HEK293 (cell line): ENCODE results near the gene ARL2BP.

ENCODE experiments used
- CTCF ChIP-seq: fragments of 450-650 bp; formaldehyde crosslinking; IDR thresholded peaks from 2 replicates; pipeline ENCODE4 v1.5.1; 2016; ENCODE audit warnings: missing biosample characterization, missing genetic modification characterization
- ELK4 ChIP-seq: IDR thresholded peaks from 2 replicates; pipeline ENCODE4 v1.6.1; 2011; ENCODE audit warnings: mild to moderate bottlenecking, low read depth, low read length, borderline replicate concordance
- REST ChIP-seq: fragments of 450-650 bp; formaldehyde crosslinking; IDR thresholded peaks from 2 replicates; pipeline ENCODE4 v1.5.1; 2016; ENCODE audit warnings: missing biosample characterization, missing genetic modification characterization
- SALL2 ChIP-seq: fragments of 450-650 bp; formaldehyde crosslinking; IDR thresholded peaks from 2 replicates; pipeline ENCODE4 v1.5.0; 2017; ENCODE audit warnings: missing biosample characterization, mild to moderate bottlenecking, missing genetic modification characterization, borderline replicate concordance
- SP3 ChIP-seq: fragments of 450-650 bp; formaldehyde crosslinking; IDR thresholded peaks from 2 replicates; pipeline ENCODE4 v1.5.1; 2016; ENCODE audit warnings: missing biosample characterization, missing genetic modification characterization
- ZBTB49 ChIP-seq: fragments of 450-650 bp; formaldehyde crosslinking; IDR thresholded peaks from 2 replicates; pipeline ENCODE4 v1.5.1; 2016; ENCODE audit warnings: missing biosample characterization, missing genetic modification characterization, low read depth
- ZNF37A ChIP-seq: fragments of 450-650 bp; IDR thresholded peaks from 2 replicates; pipeline ENCODE4 v1.5.1; 2018; ENCODE audit warnings: missing biosample characterization, missing genetic modification characterization
- ZSCAN16 ChIP-seq: fragments of 450-650 bp; formaldehyde crosslinking; IDR thresholded peaks from 2 replicates; pipeline ENCODE4 v1.5.1; 2016; ENCODE audit warnings: missing biosample characterization, missing genetic modification characterization

GRCh38 chr16:57239107-57239506, 6.0 kb upstream of the ARL2BP start:
- no peak for TF ChIP-seq ZNF37A (tag by site-specific recombination)
- TF ChIP-seq ZBTB49 (tag by site-specific recombination), result no peak
- no peak for TF ChIP-seq CTCF
- TF ChIP-seq SALL2 (tag by site-specific recombination), result no peak
- TF ChIP-seq REST, result no peak
- no peak for TF ChIP-seq ELK4
- no peak for TF ChIP-seq SP3 (tag by site-specific recombination)
- no peak for TF ChIP-seq ZSCAN16 (tag by site-specific recombination)
